Measurements from ENCODE around the gene ZNF76. TPM values are rescaled to one million over a fixed set of nuclear protein-coding genes. Genes with fewer than 3 reads are reported as not detected.

The ZNF76 gene
- polyA plus RNA-seq, 1 of the 3 experiments (the other 2 are of a cell fraction), result 19.7 TPM

GRCh38 chr6:35291491-35291890 lies 32.0 kb downstream of the ZNF76 start:
- H2AFZ ChIP-seq (ENCODE audit: low read depth), result no peak overlapping the region
- TF ChIP-seq TCF12 (IDR thresholded peaks at IDR 0.05), result no peak
- TF ChIP-seq NFIC (IDR thresholded peaks at IDR 0.05; ENCODE audit: borderline replicate concordance), result no peak
- TF ChIP-seq RXRA (IDR thresholded peaks at IDR 0.05; ENCODE audit: borderline replicate concordance, low read depth), result no peak
- TF ChIP-seq MEF2A (IDR thresholded peaks at IDR 0.05; ENCODE audit: borderline replicate concordance, low read depth), result no peak
- no peak for TF ChIP-seq POLR2AphosphoS5 (IDR thresholded peaks at IDR 0.05; ENCODE audit: low read depth, low read length)
- TF ChIP-seq SIN3A (IDR thresholded peaks at IDR 0.05; ENCODE audit: borderline replicate concordance, low read depth, low read length), result no peak
- TF ChIP-seq MAX (IDR thresholded peaks at IDR 0.05; ENCODE audit: low read depth), result no peak
- no peak for TF ChIP-seq MXI1 (IDR thresholded peaks at IDR 0.05; ENCODE audit: low read depth, low read length)
- no peak for TF ChIP-seq GATA2 (CRISPR knock-in tag; IDR thresholded peaks at IDR 0.05)
- TF ChIP-seq EP300 (IDR thresholded peaks at IDR 0.05; ENCODE audit: borderline replicate concordance in 1 of 2, low read depth in 1 of 2, low read length in 1 of 2), result no peak
- no peak for TF ChIP-seq NRF1 (IDR thresholded peaks at IDR 0.05; ENCODE audit: low read depth, low read length)
- no peak for TF ChIP-seq USF1 (IDR thresholded peaks at IDR 0.05; ENCODE audit: borderline replicate concordance, low read depth)
- no peak for TF ChIP-seq PBX3 (IDR thresholded peaks at IDR 0.05)
- TF ChIP-seq RCOR1 (IDR thresholded peaks at IDR 0.05; ENCODE audit: low read length), result no peak
- no peak for TF ChIP-seq IRF3 (IDR thresholded peaks at IDR 0.05; ENCODE audit: low read depth, low read length)
- H3K36me3 ChIP-seq (replicated peaks in 1 of 2; ENCODE audit: control insufficient read depth in 1 of 2, insufficient read depth in 2 of 2, low read length in 1 of 2), result peaks cover 16 to 85% of the 10 kb centered on the region in 2 experiments
- no peaks in the 10 kb centered on the region for H3K9me2 ChIP-seq
- DNase-seq, result no peak
- CTCF ChIA-PET, result interaction anchor here (7.2 kb wide), 1 partner anchor 35 kb away, joined by 61 read pairs; no protein-coding TSS in a partner anchor
- WGBS (ENCODE audit: low lambda C conversion rate), result 99% methylated on average over 7 of the region's 13 CpGs
- H3F3A ChIP-seq (replicated peaks; ENCODE audit: insufficient read depth), result no peaks in the 10 kb centered on the region
- peaks cover 0 to 4% of the 10 kb centered on the region in 2 experiments; a peak in 1 of 4 replicates for H3K4me1 ChIP-seq (ENCODE audit: control insufficient read depth in 1 of 2, insufficient read depth in 2 of 2, low read depth in 1 of 2, low read length in 1 of 2)
- no peaks in the 10 kb centered on the region for H3K27me3 ChIP-seq (ENCODE audit: insufficient read depth)
- H3K9me3 ChIP-seq, result no peaks in the 10 kb centered on the region
- H3K9ac ChIP-seq, result no peak overlapping the region
- no peaks in the 10 kb centered on the region for H3K79me2 ChIP-seq (ENCODE audit: insufficient read depth)
- H3K4me2 ChIP-seq, result no peak overlapping the region
- H3K4me3 ChIP-seq (ENCODE audit: low read depth in 2 of 2, low read length in 1 of 2), result no peak overlapping the region
- POLR2A ChIA-PET, result no interaction called here
- H3K27ac ChIP-seq (ENCODE audit: low read depth in 2 of 2, low read length in 1 of 2), result no peak overlapping the region
- H4K20me1 ChIP-seq (ENCODE audit: insufficient read depth), result no peaks in the 10 kb centered on the region

- no peaks in the 10 kb centered on the region for H3K9me3 ChIP-seq
- no peak overlapping the region for H3K4me3 ChIP-seq (ENCODE audit: low read depth in 2 of 2, low read length in 1 of 2)
- H3K27ac ChIP-seq (ENCODE audit: low read depth in 2 of 2, low read length in 1 of 2), result no peak overlapping the region
- ChIA-PET POLR2A (no interaction called here), CTCF (interaction anchor here (0.8 to 7.2 kb wide), 10 partner anchors 15 to 445 kb away, joined by 3 to 61 read pairs (median 10); partner anchors contain the start of genes ARMC12, PPARD and RPL10A)
- H3K9ac ChIP-seq, result no peak overlapping the region
- no peak overlapping the region for H2AFZ ChIP-seq (ENCODE audit: low read depth)
- 85% methylated on average over 13 of the region's 15 CpGs for WGBS (ENCODE audit: low lambda C conversion rate)
- no peaks in the 10 kb centered on the region for H4K20me1 ChIP-seq (ENCODE audit: insufficient read depth)
- DNase-seq, result no peak
- H3K9me2 ChIP-seq, result no peaks in the 10 kb centered on the region
- H3K27me3 ChIP-seq (ENCODE audit: insufficient read depth), result no peaks in the 10 kb centered on the region
- peaks cover 16 to 75% of the 10 kb centered on the region in 2 experiments for H3K36me3 ChIP-seq (replicated peaks in 1 of 2; ENCODE audit: control insufficient read depth in 1 of 2, insufficient read depth in 2 of 2, low read length in 1 of 2)
- H3K4me1 ChIP-seq (ENCODE audit: control insufficient read depth in 1 of 2, insufficient read depth in 2 of 2, low read depth in 1 of 2, low read length in 1 of 2), result peaks cover 0 to 4% of the 10 kb centered on the region in 2 experiments; a peak in 1 of 4 replicates
- H3K4me2 ChIP-seq, result no peak overlapping the region
- no peaks in the 10 kb centered on the region for H3K79me2 ChIP-seq (ENCODE audit: insufficient read depth)
- no peaks in the 10 kb centered on the region for H3F3A ChIP-seq (replicated peaks; ENCODE audit: insufficient read depth)
- no peak for TF ChIP-seq FOXM1 (IDR thresholded peaks at IDR 0.05; ENCODE audit: low read depth)
- TF ChIP-seq RFX5 (IDR thresholded peaks at IDR 0.05; ENCODE audit: low read length), result no peak
- TF ChIP-seq REST (IDR thresholded peaks at IDR 0.05; ENCODE audit: low read depth, low read length), result no peak
- TF ChIP-seq ZBTB33 (IDR thresholded peaks at IDR 0.05; ENCODE audit: borderline replicate concordance, low read depth), result no peak
- TF ChIP-seq RXRA (IDR thresholded peaks at IDR 0.05; ENCODE audit: borderline replicate concordance, low read depth), result no peak
- TF ChIP-seq TAF1 (IDR thresholded peaks at IDR 0.05; ENCODE audit: borderline replicate concordance, low read depth, low read length), result no peak
Measured at GRCh38 chr6:35292494-35292893, 33.0 kb downstream of the ZNF76 start.

All from SK-N-SH (cell line).